Endodermal cell (in vitro differentiated cells): ENCODE results near the gene ANGPTL4. TPM values are rescaled to one million over a fixed set of nuclear protein-coding genes. Genes with fewer than 3 reads are reported as not detected.

Experiments
- DNase-seq: peaks from one replicate; pipeline ENCODE4 v3.0.0-alpha.2; 2017
- H3K27ac ChIP-seq: 2 replicates; pipeline ENCODE4 v1.5.1; 2013; ENCODE audit warnings: mild to moderate bottlenecking, low read depth, low read length, moderate library complexity
- H3K27me3 ChIP-seq: 2 replicates; pipeline ENCODE4 v1.6.1; 2013; ENCODE audit warnings: mild to moderate bottlenecking, low read length, moderate library complexity; ENCODE audit not compliant: insufficient read depth, control insufficient read depth, poor library complexity, severe bottlenecking
- H3K36me3 ChIP-seq: 2 replicates; pipeline ENCODE4 v1.7.0; 2013; ENCODE audit warnings: mild to moderate bottlenecking, low read length, moderate library complexity; ENCODE audit not compliant: control insufficient read depth, insufficient read depth
- H3K4me1 ChIP-seq: one replicate; pipeline ENCODE4 v1.7.0; 2013; ENCODE audit warnings: low read length; ENCODE audit not compliant: control insufficient read depth, insufficient read depth
- H3K4me3 ChIP-seq: 2 replicates; pipeline ENCODE4 v1.5.1; 2013; ENCODE audit warnings: mild to moderate bottlenecking, low read length, moderate library complexity
- H3K9ac ChIP-seq: 2 replicates; pipeline ENCODE4 v1.6.1; 2013; ENCODE audit warnings: mild to moderate bottlenecking, low read length, moderate library complexity; ENCODE audit not compliant: poor library complexity, severe bottlenecking; ENCODE audit errors: extremely low read depth
- H3K9me3 ChIP-seq: 2 replicates; pipeline ENCODE4 v1.6.1; 2013; ENCODE audit warnings: mild to moderate bottlenecking, low read length, moderate library complexity; ENCODE audit not compliant: control insufficient read depth
- H3K27ac Mint-ChIP-seq: 2 replicates; pipeline ENCODE4 v1.8.0; 2020; ENCODE audit warnings: mixed read lengths
- H3K27me3 Mint-ChIP-seq: 2 replicates; pipeline ENCODE4 v1.8.0; 2021; ENCODE audit warnings: mild to moderate bottlenecking, mixed read lengths; ENCODE audit not compliant: insufficient read depth
- H3K36me3 Mint-ChIP-seq: 2 replicates; pipeline ENCODE4 v1.8.0; 2020; ENCODE audit warnings: low read depth, mixed read lengths
- H3K4me1 Mint-ChIP-seq: 2 replicates; pipeline ENCODE4 v1.8.0; 2020; ENCODE audit warnings: mixed read lengths
- H3K4me3 Mint-ChIP-seq: 2 replicates; pipeline ENCODE4 v1.8.0; 2020; ENCODE audit warnings: mild to moderate bottlenecking, moderate library complexity, mixed read lengths
- H3K9me3 Mint-ChIP-seq: 2 replicates; pipeline ENCODE4 v1.8.0; 2020; ENCODE audit warnings: mild to moderate bottlenecking, mixed read lengths
- CTCF ChIP-seq: fragments of 200-600 bp; sonication (generic); conservative IDR thresholded peaks from 2 replicates; pipeline ENCODE4 v1.5.0; 2021; ENCODE audit warnings: antibody characterized with exemption, mild to moderate bottlenecking
- WGBS, 2 experiments: methylation state at CpG; one replicate each; pipeline versions ENCODE4 v1.1.5 to v1.1.7; 2013; ENCODE audit warnings: missing lambda C conversion rate in 2 of 2, mixed read lengths in 1 of 2; ENCODE audit not compliant: insufficient coverage in 1 of 2, insufficient read length in 1 of 2; 5-methylcytosine and 5-hydroxymethylcytosine counted together
- total RNA-seq, 2 donors: library from RNA; stranded (reverse); fragmentation: NEBNext Ultra II Directional in 1 of 2; extraction: Animal tissue kit (Norgen Biotek cat#: 25700) in 1 of 2; gene quantifications; 2 replicates in 1 of 2; 3 replicates in 1 of 2; pipeline ENCODE4 v1.2.1, GENCODE V29; 2021

ANGPTL4 gene
- total RNA-seq, 2 donors from 2014 or later, result 10.9 to 13.2 TPM

GRCh38 chr19:8413629-8413995, 49.7 kb downstream of the ANGPTL4 start:
- Histone ChIP-seq H3K4me3 (peak overlapping the region; percentile 87), H3K27me3 (no peaks in the 10 kb centered on the region), H3K9me3 (no peaks in the 10 kb centered on the region), H3K4me1 (peaks cover 2% of the 10 kb centered on the region), H3K36me3 (no peaks in the 10 kb centered on the region), H3K9ac (peak overlapping the region; percentile 19), H3K27ac (no peak overlapping the region)
- no peak overlapping the region for H3K27ac Mint-ChIP-seq
- no peaks in the 10 kb centered on the region for H3K9me3 Mint-ChIP-seq
- no peak for TF ChIP-seq CTCF
- DNase-seq, result no peak
- H3K4me3 Mint-ChIP-seq, result peak overlapping the region; percentile 51
- WGBS, 2 experiments, result 59 to 89% methylated on average over 1 to 3 of the region's 3 CpGs
- H3K36me3 Mint-ChIP-seq, result no peaks in the 10 kb centered on the region
- H3K27me3 Mint-ChIP-seq, result no peaks in the 10 kb centered on the region
- peaks cover 3% of the 10 kb centered on the region for H3K4me1 Mint-ChIP-seq

- H3K36me3 ChIP-seq, result no peaks in the 10 kb centered on the region
- no peak overlapping the region for H3K9ac ChIP-seq
- Mint-ChIP-seq H3K4me1 (peaks cover 3% of the 10 kb centered on the region), H3K27ac (no peak overlapping the region), H3K4me3 (no peak overlapping the region), H3K27me3 (no peaks in the 10 kb centered on the region), H3K36me3 (peaks cover 2% of the 10 kb centered on the region), H3K9me3 (no peaks in the 10 kb centered on the region)
- 80 to 81% methylated on average over 4 of the region's 4 CpGs for WGBS, 2 experiments
- H3K9me3 ChIP-seq, result no peaks in the 10 kb centered on the region
- H3K4me3 ChIP-seq, result no peak overlapping the region
- peaks cover 2% of the 10 kb centered on the region for H3K4me1 ChIP-seq
- no peak for TF ChIP-seq CTCF
- no peak overlapping the region for H3K27ac ChIP-seq
- no peak for DNase-seq
- H3K27me3 ChIP-seq, result no peaks in the 10 kb centered on the region
Observed at GRCh38 chr19:8416796-8417195, 52.8 kb downstream of the ANGPTL4 start.

DNA sequence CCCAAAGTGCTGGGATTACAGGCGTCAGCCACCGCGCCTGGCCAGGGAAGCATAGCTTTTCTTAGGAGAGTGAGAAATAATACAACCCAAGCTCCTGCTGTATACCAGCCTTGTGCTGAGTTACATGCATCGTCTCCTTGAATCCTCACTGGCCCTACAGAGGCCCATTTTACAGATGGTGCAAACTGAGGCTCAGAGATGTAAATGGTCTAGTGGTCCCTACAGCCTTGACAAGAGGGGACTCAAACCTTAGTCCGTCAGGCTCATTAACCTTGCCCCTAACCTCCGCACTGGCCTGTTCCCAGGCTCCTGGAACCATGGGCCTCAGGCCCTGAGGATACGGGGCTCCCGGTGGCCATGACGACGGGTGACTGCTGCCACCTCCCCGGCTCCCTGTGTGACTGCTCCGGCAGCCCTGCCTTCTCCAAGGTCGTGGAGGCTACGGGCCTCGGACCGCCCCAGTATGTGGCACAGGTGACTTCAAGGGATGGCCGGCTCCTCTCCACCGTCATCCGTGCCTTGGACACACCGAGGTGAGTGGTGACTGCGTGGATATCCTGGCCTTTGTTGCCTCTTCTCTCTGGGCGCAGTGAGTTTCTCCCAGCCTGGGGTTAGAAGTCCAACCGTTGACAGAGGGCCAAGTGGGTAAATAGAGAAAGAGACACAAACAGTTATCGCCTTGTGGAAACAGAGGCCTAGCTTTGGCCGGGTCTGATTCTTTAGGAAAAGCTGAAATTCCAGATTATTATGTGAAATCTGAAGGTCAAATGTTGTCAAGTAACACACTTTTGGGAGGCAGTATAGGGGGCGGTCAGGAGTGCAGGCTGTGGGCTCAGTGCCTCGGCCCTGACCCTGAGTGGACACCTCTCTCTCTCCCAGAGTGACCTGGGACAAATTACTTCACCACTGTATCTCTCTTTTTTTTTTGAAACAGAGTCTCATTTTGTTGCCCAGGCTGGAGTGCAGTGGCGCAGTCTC, 57.8 kb downstream of the ANGPTL4 start:
- H3K4me1 Mint-ChIP-seq, result peaks cover 3% of the 10 kb centered on the region
- no peaks in the 10 kb centered on the region for H3K9me3 Mint-ChIP-seq
- H3K27ac Mint-ChIP-seq, result no peak overlapping the region
- no peak overlapping the region for H3K4me3 ChIP-seq
- H3K9me3 ChIP-seq, result no peaks in the 10 kb centered on the region
- no peak for TF ChIP-seq CTCF
- no peak overlapping the region for H3K4me3 Mint-ChIP-seq
- no peak overlapping the region for H3K9ac ChIP-seq
- no peaks in the 10 kb centered on the region for H3K27me3 ChIP-seq
- H3K36me3 ChIP-seq, result peaks cover 6% of the 10 kb centered on the region
- peaks cover 26% of the 10 kb centered on the region for H3K36me3 Mint-ChIP-seq
- DNase-seq, result no peak
- WGBS, 2 experiments, result 95 to 96% methylated on average over 28 of the region's 28 CpGs
- H3K4me1 ChIP-seq, result no peaks in the 10 kb centered on the region
- H3K27ac ChIP-seq, result no peak overlapping the region
- H3K27me3 Mint-ChIP-seq, result no peaks in the 10 kb centered on the region
